HepG2 (cell line): ENCODE measurements around the gene CCK. TPM values are rescaled to one million over a fixed set of nuclear protein-coding genes. Genes with fewer than 3 reads are reported as not detected.

Experiments
- ATAC-seq: fragments of 200-7000 bp; cut with Tn5 transposase; 3 replicates; pipeline ENCODE4 v1.9.1; 2020; ENCODE audit warnings: mild to moderate bottlenecking, moderate library complexity
- BruUV-seq: library from RNA; stranded (reverse); fragments of 400-500 nt; replicated peaks from 2 replicates; lab custom pipeline; 2021; lab: Mats Ljungman, UMichigan
- CTCF ChIA-PET: fragments of 300-600 bp; formaldehyde crosslinking; extraction: SDS; loops from one replicate; lab custom pipeline; 2021; ENCODE audit warnings: low total read pairs, inconsistent platforms, low intra/inter-chr PET ratio; lab: Yijun Ruan, JAX
- POLR2A ChIA-PET: fragments of 350-600 bp; sonication (Branson Sonifier 250); formaldehyde crosslinking; loops from one replicate; lab custom pipeline; 2020; ENCODE audit warnings: antibody characterized with exemption, inconsistent platforms; lab: Yijun Ruan, JAX
- DNase-seq: peaks from one replicate; pipeline ENCODE4 v3.0.0-alpha.2; 2015; ENCODE audit warnings: low spot score
- FAIRE-seq: peaks from 3 replicates; lab custom pipeline; 2011; peaks lifted over from hg19 to GRCh38; lab: Jason Lieb, UNC
- H2AFZ ChIP-seq: one replicate; pipeline ENCODE4 v1.6.1; 2011; ENCODE audit warnings: low read length, inconsistent platforms
- H3K27ac ChIP-seq: fragments of 300-600 bp; 3 replicates; pipeline ENCODE4 v1.8.0; 2011; ENCODE audit warnings: mixed run types, mild to moderate bottlenecking, mixed read lengths, low read length, inconsistent platforms; ENCODE audit not compliant: insufficient read depth; ENCODE audit errors: extremely low read length
- H3K27me3 ChIP-seq, 2 experiments: fragments of 200-600 bp in 1 of 2; 2 replicates in 1 of 2; 3 replicates in 1 of 2; pipeline versions ENCODE4 v1.6.0 to v1.8.0; 2011; ENCODE audit warnings: low read length in 2 of 2, mild to moderate bottlenecking in 2 of 2, moderate library complexity in 2 of 2, inconsistent platforms in 1 of 2; ENCODE audit not compliant: insufficient read depth in 2 of 2, control insufficient read depth in 1 of 2
- H3K36me3 ChIP-seq, 2 experiments: fragments of 200-600 bp in 1 of 2; replicated peaks in 1 of 2; 2 replicates in 1 of 2; 3 replicates in 1 of 2; pipeline versions ENCODE4 v1.5.1 to v1.8.0; 2011; ENCODE audit warnings: low read length in 2 of 2, inconsistent platforms in 1 of 2; ENCODE audit not compliant: insufficient read depth in 2 of 2, control insufficient read depth in 1 of 2
- H3K4me1 ChIP-seq: 2 replicates; pipeline ENCODE4 v1.5.1; 2012; ENCODE audit warnings: low read length, inconsistent platforms; ENCODE audit not compliant: insufficient read depth
- H3K4me2 ChIP-seq: 2 replicates; pipeline ENCODE4 v1.6.0; 2011; ENCODE audit warnings: low read depth, low read length, inconsistent platforms
- H3K4me3 ChIP-seq, 3 experiments: fragments of 200-600 bp in 1 of 3; sonication (generic), shearing (Covaris generic) in 1 of 3; replicated peaks in 1 of 3; 2 replicates each; pipeline ENCODE4 v1.5.1; 2011 to 2016; ENCODE audit warnings: low read length in 3 of 3, inconsistent platforms in 2 of 3, low read depth in 2 of 3, mild to moderate bottlenecking in 2 of 3, control low read depth in 1 of 3, mixed read lengths in 1 of 3; ENCODE audit not compliant: insufficient read depth in 1 of 3
- H3K79me2 ChIP-seq: one replicate; pipeline ENCODE4 v1.6.1; 2011; ENCODE audit warnings: low read length, inconsistent platforms; ENCODE audit not compliant: insufficient read depth
- H3K9ac ChIP-seq: 2 replicates; pipeline ENCODE4 v1.6.0; 2011; ENCODE audit warnings: mild to moderate bottlenecking, low read depth, low read length, inconsistent platforms; ENCODE audit not compliant: insufficient read depth
- H3K9me3 ChIP-seq: 2 replicates; pipeline ENCODE4 v1.5.1; 2012; ENCODE audit warnings: mild to moderate bottlenecking, low read length
- H4K20me1 ChIP-seq: 2 replicates; pipeline ENCODE4 v1.6.0; 2011; ENCODE audit warnings: inconsistent platforms, mild to moderate bottlenecking, low read length, moderate library complexity; ENCODE audit not compliant: insufficient read depth
- AKAP8 ChIP-seq: sonication (generic); formaldehyde crosslinking; IDR thresholded peaks from 2 replicates; pipeline ENCODE4 v1.5.1; 2020; ENCODE audit warnings: mild to moderate bottlenecking, missing genetic modification reagents
- ARHGAP35 ChIP-seq: sonication (generic); formaldehyde crosslinking; IDR thresholded peaks from 2 replicates; pipeline ENCODE4 v1.9.0; 2022; ENCODE audit warnings: mild to moderate bottlenecking, inconsistent platforms, moderate library complexity, missing genetic modification reagents, borderline replicate concordance
- ARNTL ChIP-seq: sonication (generic); formaldehyde crosslinking; IDR thresholded peaks from 2 replicates; pipeline ENCODE4 v1.4.0; 2020; ENCODE audit warnings: mild to moderate bottlenecking, missing genetic modification reagents
- ATAD3A ChIP-seq: sonication (generic); formaldehyde crosslinking; IDR thresholded peaks from 2 replicates; pipeline ENCODE4 v1.4.0; 2020; ENCODE audit warnings: missing genetic modification reagents
- BCL3 ChIP-seq: sonication (generic); formaldehyde crosslinking; IDR thresholded peaks from 2 replicates; pipeline ENCODE4 v1.5.1; 2020; ENCODE audit warnings: mild to moderate bottlenecking, missing genetic modification reagents, moderate library complexity
- ETV5 ChIP-seq: IDR thresholded peaks from 2 replicates; pipeline ENCODE4 v1.6.1; 2018; ENCODE audit warnings: missing biosample characterization, missing genetic modification reagents, inconsistent platforms, borderline replicate concordance
- JUN ChIP-seq: sonication (generic); formaldehyde crosslinking; IDR thresholded peaks from 2 replicates; pipeline ENCODE4 v1.4.0; 2020; ENCODE audit warnings: mild to moderate bottlenecking, missing genetic modification reagents
- MIXL1 ChIP-seq: IDR thresholded peaks from 2 replicates; pipeline ENCODE4 v1.6.1; 2016
- MNT ChIP-seq: fragments of 450-650 bp; IDR thresholded peaks from 2 replicates; pipeline ENCODE4 v1.6.1; 2016
- NR1H2 ChIP-seq: sonication (generic); formaldehyde crosslinking; IDR thresholded peaks from 2 replicates; pipeline ENCODE4 v1.8.1; 2022; ENCODE audit warnings: low read depth, missing genetic modification reagents, borderline replicate concordance
- NR3C1 ChIP-seq: sonication (generic); formaldehyde crosslinking; IDR thresholded peaks from 2 replicates; pipeline ENCODE4 v1.4.0; 2020; ENCODE audit warnings: missing genetic modification reagents
- SETDB1 ChIP-seq: sonication (generic); formaldehyde crosslinking; IDR thresholded peaks from 2 replicates; pipeline ENCODE4 v1.5.1; 2020; ENCODE audit warnings: missing genetic modification reagents, mild to moderate bottlenecking, borderline replicate concordance
- TEAD2 ChIP-seq: sonication (generic); formaldehyde crosslinking; IDR thresholded peaks from 2 replicates; pipeline ENCODE4 v1.9.0; 2021; ENCODE audit warnings: missing genetic modification reagents
- ZBTB20 ChIP-seq: sonication (generic); formaldehyde crosslinking; IDR thresholded peaks from 2 replicates; pipeline ENCODE4 v1.8.1; 2023; ENCODE audit warnings: missing genetic modification reagents, low read depth, mild to moderate bottlenecking, borderline replicate concordance
- ZNF260 ChIP-seq: sonication (generic); formaldehyde crosslinking; IDR thresholded peaks from 2 replicates; pipeline ENCODE4 v1.4.0; 2020; ENCODE audit warnings: missing genetic modification reagents, low read depth, mild to moderate bottlenecking, borderline replicate concordance
- ZNF562 ChIP-seq: sonication (generic); formaldehyde crosslinking; IDR thresholded peaks from 2 replicates; pipeline ENCODE4 v1.8.0; 2022; ENCODE audit warnings: missing genetic modification reagents, borderline replicate concordance
- ZNF850 ChIP-seq: sonication (generic); formaldehyde crosslinking; conservative IDR thresholded peaks from 2 replicates; pipeline ENCODE4 v1.9.0; 2021; ENCODE audit warnings: mild to moderate bottlenecking, missing genetic modification reagents
- WGBS: methylation state at CpG from one replicate; pipeline ENCODE4 v1.1.6; 2017; ENCODE audit warnings: low lambda C conversion rate; 5-methylcytosine and 5-hydroxymethylcytosine counted together
- in situ Hi-C: cut with HindIII; loops from 2 replicates; pipeline ENCODE4 v1.10.0; 2017; ENCODE audit warnings: low pct_unique_long_range_greater_than_20kb; ENCODE audit not compliant: extremely low pct_ligation_motif_present
- intact Hi-C: fragments of 100-400 bp; cut with micrococcal nuclease; formaldehyde crosslinking; loops from one replicate; pipeline ENCODE4 v1.10.0; 2022; ENCODE audit not compliant: unreplicated experiment
- polyA plus RNA-seq, 8 experiments: library from polyadenylated mRNA; depleted of rRNA in 3 of 8; stranded (reverse) in 7 of 8; unstranded in 1 of 8; fragments of >200 nt; fragmentation: Illumina TruSeq in 4 of 8; extraction: Trizol in 4 of 8; gene quantifications; 2 replicates each; pipeline versions ENCODE4 v1.2.1 to v1.2.3, GENCODE V29; 2011 to 2016; ENCODE audit warnings: low read depth in 4 of 8, missing spikeins in 1 of 8, mixed read lengths in 1 of 8; ENCODE audit not compliant: insufficient read depth in 1 of 8
- total RNA-seq, 5 experiments: library from RNA; depleted of rRNA; stranded (reverse); fragments of >200 nt; fragmentation: Illumina TruSeq; extraction: Trizol; gene quantifications; 2 replicates each; pipeline ENCODE4 v1.2.3, GENCODE V29; 2016; ENCODE audit warnings: low read depth in 1 of 5

CCK gene
- total and polyA plus RNA-seq, 2 of the 13 experiments (the other 11 are each of a cell fraction or from before 2014, with no cell fraction given): not detected

- Histone ChIP-seq H3K27ac (no peak overlapping the region), H3K9ac (no peak overlapping the region), H3K4me1 (no peaks in the 10 kb centered on the region), H3K9me3 (no peaks in the 10 kb centered on the region), H3K4me3 (no peak overlapping the region), H3K4me2 (no peak overlapping the region), H3K79me2 (no peaks in the 10 kb centered on the region), H2AFZ (no peak overlapping the region), H4K20me1 (no peaks in the 10 kb centered on the region), H3K27me3 (peaks cover 3 to 9% of the 10 kb centered on the region in 2 experiments; a peak in 3 of 5 replicates), H3K36me3 (no peaks in the 10 kb centered on the region)
- 75% methylated on average over 44 of the region's 60 CpGs for WGBS
- no peak for ATAC-seq
- ChIA-PET CTCF (no interaction called here), POLR2A (no interaction called here)
- BruUV-seq: no TSS peak
- DNase-seq: no peak
- intact Hi-C loops (no loop called here), in situ Hi-C loops (no loop called here)
- no peak for TF ChIP-seq ZNF562 (CRISPR knock-in tag)
- no peak for TF ChIP-seq NR1H2
- no peak for TF ChIP-seq ATAD3A (CRISPR knock-in tag)
- no peak for TF ChIP-seq MIXL1
- TF ChIP-seq SETDB1 (CRISPR knock-in tag): no peak
- TF ChIP-seq ARNTL (CRISPR knock-in tag): no peak
- TF ChIP-seq BCL3: no peak
- TF ChIP-seq ARHGAP35 (CRISPR knock-in tag): no peak
- no peak for TF ChIP-seq MNT
- no peak for TF ChIP-seq JUN (CRISPR knock-in tag)
- TF ChIP-seq ZNF260 (CRISPR knock-in tag): no peak
- TF ChIP-seq ZNF850: no peak
- TF ChIP-seq ZBTB20 (CRISPR knock-in tag): no peak
- no peak for TF ChIP-seq AKAP8 (CRISPR knock-in tag)
- no peak for TF ChIP-seq NR3C1 (CRISPR knock-in tag)
- no peak for TF ChIP-seq TEAD2 (CRISPR knock-in tag)
- no peak for TF ChIP-seq ETV5
- no peak for FAIRE-seq
These were observed 660 bp downstream of the CCK start for GRCh38 chr3:42265059-42265991.
